Muscle of arm (tissue), 12 donors: ENCODE results near the gene SNRNP200. TPM values are rescaled to one million over a fixed set of nuclear protein-coding genes. Genes with fewer than 3 reads are reported as not detected.

Experiments used
- polyA plus RNA-seq, 12 donors: library from polyadenylated mRNA; unstranded; fragments of 120-200 nt; gene quantifications; one replicate each; pipeline ENCODE4 v1.2.1, GENCODE V29; 2013; ENCODE audit not compliant: insufficient read length in 12 of 12

Gene SNRNP200
- polyA plus RNA-seq, 12 donors = 78.7 to 118 (median 91.1) TPM; not detected in 1

Other genes with a start within 250 kb of the SNRNP200 start
- 1 to 10 TPM in 10 of 12 donors, not detected in 2; 1.7 to 4.0 (median 2.5) TPM for gene ADRA2B, start 189.0 kb downstream of the SNRNP200 start, polyA plus RNA-seq
- under 1 TPM in 3 of 12 donors, not detected in 9; 0.15 to 0.21 (median 0.20) TPM for gene ASTL, start 167.0 kb downstream of the SNRNP200 start, polyA plus RNA-seq
- gene DUSP2, start 160.1 kb downstream of the SNRNP200 start, polyA plus RNA-seq = 1 to 10 TPM in 10 of 12 donors, not detected in 2; 2.0 to 8.9 (median 2.8) TPM
- 100 to 1,000 TPM in 8 of 12 donors, 10 to 100 TPM in 3, not detected in 1; 69.6 to 150 (median 116) TPM for gene STARD7, start 96.7 kb downstream of the SNRNP200 start, polyA plus RNA-seq
- 10 to 100 TPM in 11 of 12 donors, not detected in 1; 23.1 to 41.1 (median 27.3) TPM for gene TMEM127, start 39.5 kb downstream of the SNRNP200 start, polyA plus RNA-seq
- 10 to 100 TPM in 11 of 12 donors, not detected in 1; 40.7 to 64.8 (median 43.5) TPM for gene CIAO1, start 39.3 kb downstream of the SNRNP200 start, polyA plus RNA-seq
- gene ITPRIPL1, start 19.8 kb upstream of the SNRNP200 start, polyA plus RNA-seq = 1 to 10 TPM in 10 of 12 donors, not detected in 2; 2.2 to 5.3 (median 3.4) TPM
- 10 to 100 TPM in 6 of 12 donors, 1 to 10 TPM in 5, not detected in 1; 5.2 to 16.7 (median 10.1) TPM for gene NCAPH, start 30.2 kb upstream of the SNRNP200 start, polyA plus RNA-seq
- gene NEURL3, start 199.8 kb upstream of the SNRNP200 start, polyA plus RNA-seq = under 1 TPM in 7 of 12 donors, not detected in 5; 0.09 to 0.56 (median 0.31) TPM
- 10 to 100 TPM in 11 of 12 donors, not detected in 1; 16.4 to 41.6 (median 25.9) TPM for gene ARID5A, start 231.2 kb upstream of the SNRNP200 start, polyA plus RNA-seq